Spinal cord (tissue), 10 donors: ENCODE measurements around the gene STX12. TPM values are rescaled to one million over a fixed set of nuclear protein-coding genes. Genes with fewer than 3 reads are reported as not detected.
"Not testable (repeated sequence)": the region's sequence is repeated elsewhere in the genome, so short reads cannot be mapped to it uniquely, and the experiment has no call there.

Experiments used
- DNase-seq, 6 donors: peaks; one replicate each; pipeline versions ENCODE4 v3.0.0 to v3.0.0-alpha.2; 2013 to 2015; ENCODE audit warnings: low spot score in 6 of 6, low read depth in 4 of 6
- H3K27ac ChIP-seq: one replicate; pipeline ENCODE4 v1.5.1; 2013; ENCODE audit warnings: low read depth, low read length, control low read depth
- H3K27me3 ChIP-seq: one replicate; pipeline ENCODE4 v1.6.1; 2013; ENCODE audit warnings: low read length; ENCODE audit not compliant: control insufficient read depth, insufficient read depth
- H3K36me3 ChIP-seq: one replicate; pipeline ENCODE4 v1.6.1; 2013; ENCODE audit warnings: low read length; ENCODE audit not compliant: control insufficient read depth, insufficient read depth
- H3K4me1 ChIP-seq: one replicate; pipeline ENCODE4 v1.6.1; 2013; ENCODE audit warnings: low read length; ENCODE audit not compliant: control insufficient read depth, insufficient read depth
- H3K4me3 ChIP-seq: one replicate; pipeline ENCODE4 v1.5.1; 2013; ENCODE audit warnings: low read depth, low read length, control low read depth
- H3K9me3 ChIP-seq: one replicate; pipeline ENCODE4 v1.6.1; 2013; ENCODE audit warnings: low read length; ENCODE audit not compliant: control insufficient read depth, insufficient read depth
- WGBS: methylation state at CpG from one replicate; pipeline ENCODE4 v1.1.5; 2013; ENCODE audit warnings: missing lambda C conversion rate; ENCODE audit not compliant: insufficient coverage; 5-methylcytosine and 5-hydroxymethylcytosine counted together
- polyA plus RNA-seq, 2 donors: library from polyadenylated mRNA; unstranded; fragments of 120-200 nt; gene quantifications; one replicate each; pipeline ENCODE4 v1.2.1, GENCODE V29; 2013; ENCODE audit not compliant: insufficient read length in 2 of 2
- total RNA-seq, 2 donors: library from RNA; depleted of rRNA in 1 of 2; stranded (reverse); fragments of 120-200 nt in 1 of 2; fragments of >200 nt in 1 of 2; gene quantifications; one replicate each; pipeline versions ENCODE4 v1.2.3 to v1.2.4, GENCODE V29; 2013 to 2014
- donor health status: healthy.

STX12 gene
- total and polyA plus RNA-seq, 4 donors = 74.3 to 139 (median 107) TPM

- H3K27me3 ChIP-seq = no peaks in the 10 kb centered on the region
- WGBS = 86% methylated on average over 1 of the region's 2 CpGs
- H3K27ac ChIP-seq = peak overlapping the region; percentile 25
- no peak overlapping the region for H3K4me3 ChIP-seq
- H3K36me3 ChIP-seq = peaks cover 51% of the 10 kb centered on the region
- no peaks in the 10 kb centered on the region for H3K4me1 ChIP-seq
- no peaks in the 10 kb centered on the region for H3K9me3 ChIP-seq
- DNase-seq = peak in 1 of 6 donors; percentile 35
Measured at GRCh38 chr1:27816921-27817630, 44.1 kb downstream of the STX12 start.

DNA sequence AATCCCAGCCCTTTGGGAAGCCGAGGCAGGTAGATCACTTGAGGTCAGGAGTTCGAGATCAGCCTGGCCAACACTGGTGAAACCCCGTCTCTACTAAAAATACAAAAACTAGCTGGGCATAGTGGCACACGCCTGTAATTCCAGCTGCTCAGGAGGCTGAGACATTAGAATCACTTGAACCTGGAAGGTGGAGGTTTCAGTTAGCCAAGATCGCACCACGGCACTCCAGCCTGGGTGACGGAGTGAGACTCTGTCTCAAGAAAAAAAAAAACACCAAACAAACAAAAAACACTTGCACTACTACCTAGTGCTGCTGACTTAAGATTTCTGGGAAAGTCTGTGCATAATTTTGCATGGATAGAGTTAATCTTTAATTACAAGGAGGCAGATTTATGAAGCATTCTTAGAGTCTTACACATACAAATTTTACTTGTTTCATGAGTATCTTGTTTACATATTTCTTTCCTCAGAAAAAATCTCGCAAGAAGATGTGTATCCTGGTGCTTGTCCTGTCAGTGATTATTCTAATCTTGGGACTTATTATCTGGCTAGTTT is 48.8 kb downstream of the STX12 start:
- peaks cover 34% of the 10 kb centered on the region for H3K36me3 ChIP-seq

GRCh38 chr1:27823784-27824183 is 50.8 kb downstream of the STX12 start:
- peaks cover 22% of the 10 kb centered on the region for H3K36me3 ChIP-seq
- no peak for DNase-seq

More for the DNA sequence above, 48.8 kb downstream of the STX12 start:
- DNase-seq = no peak
- Histone ChIP-seq H3K4me3 (no peak overlapping the region), H3K9me3 (no peaks in the 10 kb centered on the region), H3K27ac (no peak overlapping the region), H3K4me1 (no peaks in the 10 kb centered on the region), H3K27me3 (no peaks in the 10 kb centered on the region)
- 100% methylated on average over 3 of the region's 8 CpGs for WGBS

DNA sequence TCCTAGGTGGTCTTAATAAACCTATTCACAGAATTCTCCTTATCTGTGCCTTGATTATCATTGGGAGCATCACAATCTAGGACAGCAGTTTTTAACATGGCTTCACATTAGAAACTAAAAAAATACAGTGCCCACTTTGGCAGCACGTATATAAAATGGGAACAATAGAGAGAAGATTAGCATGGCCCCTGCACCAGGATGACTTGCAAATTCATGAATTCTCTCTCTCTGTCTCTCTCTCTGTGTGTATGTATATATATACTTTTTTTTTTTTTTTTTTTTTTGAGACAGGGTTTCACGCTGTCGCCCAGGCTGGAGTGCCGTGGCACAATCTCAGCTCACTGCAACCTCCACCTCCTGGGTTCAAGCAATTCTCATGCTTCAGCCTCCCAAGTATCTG is 51.4 kb downstream of the STX12 start:
- peaks cover 19% of the 10 kb centered on the region for H3K36me3 ChIP-seq
- no peak overlapping the region for H3K4me3 ChIP-seq
- H3K27ac ChIP-seq = no peak overlapping the region
- DNase-seq = no peak
- no peaks in the 10 kb centered on the region for H3K9me3 ChIP-seq
- no CpG with 5 or more reads among the region's 4 CpGs for WGBS
- no peaks in the 10 kb centered on the region for H3K4me1 ChIP-seq
- no peaks in the 10 kb centered on the region for H3K27me3 ChIP-seq

More at GRCh38 chr1:27823784-27824183, 50.8 kb downstream of the STX12 start:
- 100% methylated on average over 1 of the region's 4 CpGs for whole genome bisulfite sequencing
- no peaks in the 10 kb centered on the region for H3K9me3 ChIP-seq
- no peaks in the 10 kb centered on the region for H3K4me1 ChIP-seq
- H3K4me3 ChIP-seq = no peak overlapping the region
- no peak overlapping the region for H3K27ac ChIP-seq
- no peaks in the 10 kb centered on the region for H3K27me3 ChIP-seq

DNA sequence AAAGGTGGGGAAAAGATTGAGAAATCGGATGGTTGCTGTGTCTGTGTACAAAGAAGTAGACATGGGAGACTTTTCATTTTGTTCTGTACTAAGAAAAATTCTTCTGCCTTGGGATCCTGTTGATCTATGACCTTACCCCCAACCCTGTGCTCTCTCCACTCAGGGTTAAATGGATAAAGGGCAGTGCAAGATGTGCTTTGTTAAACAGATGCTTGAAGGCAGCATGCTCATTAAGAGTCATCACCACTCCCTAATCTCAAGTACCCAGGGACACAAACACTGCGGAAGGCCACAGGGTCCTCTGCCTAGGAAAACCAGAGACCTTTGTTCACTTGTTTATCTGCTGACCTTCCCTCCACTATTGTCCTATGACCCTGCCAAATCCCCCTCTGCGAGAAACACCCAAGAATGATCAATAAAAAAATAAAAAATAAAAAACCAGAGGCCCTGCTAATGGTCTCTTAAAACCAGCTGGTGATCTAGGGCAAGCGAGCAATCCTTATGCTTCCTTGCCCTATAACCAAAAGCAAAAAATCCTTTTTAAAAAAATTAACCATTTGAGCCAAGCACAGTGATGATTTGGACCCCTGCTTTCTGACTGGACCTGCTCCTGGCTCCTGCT is 56.4 kb downstream of the STX12 start:
- 88% methylated on average over 1 of the region's 4 CpGs for WGBS
- H3K9me3 ChIP-seq, H3K27me3 ChIP-seq, H3K36me3 ChIP-seq, DNase-seq, H3K4me3 ChIP-seq, H3K4me1 ChIP-seq: not testable (repeated sequence)
- peak overlapping the region; percentile 95 for H3K27ac ChIP-seq

GRCh38 chr1:27830621-27831440 is 57.8 kb downstream of the STX12 start, which contains the start of gene PPP1R8:
Gene PPP1R8, plus strand, starts transcription at chr1:27830782. Its CDS starts 54 bp downstream, at chr1:27830836.
- H3K4me3 ChIP-seq = peak within 1 kb of the TSS; percentile 74
- peaks cover 7% of the 10 kb centered on the region for H3K4me1 ChIP-seq
- peak within 1 kb of the TSS; percentile 95 for H3K27ac ChIP-seq
- H3K27me3 ChIP-seq = no peaks in the 10 kb centered on the region
- DNase-seq = peak; percentile 92 to 99 (median 94)
- H3K36me3 ChIP-seq = peaks cover 6% of the 10 kb centered on the region
- WGBS = under 1% methylated on average over 58 of the region's 60 CpGs
- H3K9me3 ChIP-seq = no peaks in the 10 kb centered on the region

GRCh38 chr1:27831568-27832410 is 58.8 kb downstream of the STX12 start:
- Histone ChIP-seq H3K27ac (no peak overlapping the region), H3K9me3 (no peaks in the 10 kb centered on the region), H3K4me1 (peaks cover 7% of the 10 kb centered on the region), H3K27me3 (no peaks in the 10 kb centered on the region), H3K36me3 (peaks cover 9% of the 10 kb centered on the region), H3K4me3 (peak overlapping the region; percentile 74)
- no peak for DNase-seq
- 100% methylated on average over 1 of the region's 10 CpGs for WGBS

DNA sequence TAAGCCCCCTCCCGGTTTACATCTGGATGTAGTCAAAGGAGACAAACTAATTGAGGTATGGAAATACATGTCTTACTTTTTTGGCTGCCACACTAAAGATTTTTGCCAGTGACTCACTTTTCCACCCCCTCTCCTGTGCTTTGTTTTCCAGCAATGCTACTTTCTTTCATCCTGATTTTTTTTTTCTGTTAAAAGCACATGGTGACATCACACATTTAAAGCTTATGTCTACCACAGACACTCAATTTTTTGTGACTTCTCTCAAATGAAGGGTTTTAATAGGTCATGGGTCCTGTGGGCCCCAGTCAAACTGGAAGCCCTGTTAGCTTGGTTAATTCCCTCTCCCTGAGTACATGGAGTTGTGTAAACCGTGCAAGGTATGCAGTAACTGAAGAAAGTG is 59.7 kb downstream of the STX12 start:
- WGBS = no CpG with 5 or more reads among the region's 2 CpGs
- no peak for DNase-seq
- peaks cover 9% of the 10 kb centered on the region for H3K36me3 ChIP-seq
- H3K4me3 ChIP-seq = no peak overlapping the region
- H3K27me3 ChIP-seq = no peaks in the 10 kb centered on the region
- H3K4me1 ChIP-seq = peaks cover 7% of the 10 kb centered on the region
- no peak overlapping the region for H3K27ac ChIP-seq
- no peaks in the 10 kb centered on the region for H3K9me3 ChIP-seq

DNA sequence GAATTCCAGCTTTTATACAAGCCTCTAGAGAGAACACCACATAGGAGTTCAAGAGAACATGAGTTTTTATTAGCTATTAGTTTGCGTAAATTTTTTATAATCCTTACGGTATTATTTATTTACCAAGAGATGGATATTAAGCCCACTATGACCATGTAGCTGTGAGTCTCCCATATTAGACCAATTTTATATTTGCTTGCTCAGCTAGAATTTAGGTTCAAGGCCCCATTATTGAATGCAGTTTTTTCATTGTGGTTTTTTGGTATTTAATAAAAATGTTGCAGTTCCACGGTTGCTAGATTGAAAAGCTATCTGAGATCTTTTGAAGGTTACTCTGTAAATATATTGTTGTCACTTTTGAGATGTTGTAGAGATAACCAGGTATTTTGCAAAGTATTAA is 60.5 kb downstream of the STX12 start:
- Histone ChIP-seq H3K27ac (no peak overlapping the region), H3K4me1 (peaks cover 7% of the 10 kb centered on the region), H3K27me3 (no peaks in the 10 kb centered on the region), H3K4me3 (no peak overlapping the region), H3K36me3 (peaks cover 9% of the 10 kb centered on the region), H3K9me3 (no peaks in the 10 kb centered on the region)
- no peak for DNase-seq
- no CpG with 5 or more reads among the region's 3 CpGs for WGBS
